Right lobe of liver (tissue), 6 donors: ENCODE data around the gene TMEM214. TPM values are rescaled to one million over a fixed set of nuclear protein-coding genes. Genes with fewer than 3 reads are reported as not detected.

ENCODE experiments used
- ATAC-seq, 4 donors: fragments of 200-7000 bp; cut with Tn5 transposase; one replicate each; pipeline ENCODE4 v1.9.1; 2020; ENCODE audit warnings: mild to moderate bottlenecking in 4 of 4, moderate library complexity in 4 of 4
- DNase-seq, 3 donors: peaks; one replicate each; pipeline ENCODE4 v3.0.0-alpha.2; 2020
- H3K27ac ChIP-seq, 3 donors: fragments of 200-600 bp; one replicate each; pipeline ENCODE4 v1.8.0; 2022
- H3K27me3 ChIP-seq, 2 donors: fragments of 200-600 bp; one replicate each; pipeline ENCODE4 v1.8.0; 2022
- H3K36me3 ChIP-seq, 4 donors: fragments of 200-600 bp; sonication (generic) in 1 of 4; one replicate each; pipeline versions ENCODE4 v1.5.1 to v1.8.0; 2017 to 2022; ENCODE audit warnings: control low read depth in 1 of 4
- H3K4me1 ChIP-seq, 4 donors: fragments of 200-600 bp; sonication (generic) in 1 of 4; one replicate each; pipeline versions ENCODE4 v1.5.1 to v1.8.0; 2017 to 2022; ENCODE audit warnings: control low read depth in 1 of 4
- H3K4me3 ChIP-seq, 3 donors: fragments of 200-600 bp; one replicate each; pipeline ENCODE4 v1.8.0; 2022
- H3K9me3 ChIP-seq, 4 donors: fragments of 200-600 bp; sonication (generic) in 1 of 4; one replicate each; pipeline versions ENCODE4 v1.5.1 to v1.8.0; 2017 to 2022; ENCODE audit warnings: control low read depth in 1 of 4
- CTCF ChIP-seq, 4 donors: fragments of 200-600 bp in 3 of 4; fragments of 450-650 bp in 1 of 4; IDR thresholded peaks; one replicate each; pipeline versions ENCODE4 v1.5.1 to v1.8.0; 2016 to 2022; ENCODE audit warnings: antibody characterized with exemption in 4 of 4, mild to moderate bottlenecking in 2 of 4
- POLR2A ChIP-seq: fragments of 450-650 bp; IDR thresholded peaks from one replicate; pipeline ENCODE4 v1.6.1; 2017; ENCODE audit warnings: antibody characterized with exemption, mild to moderate bottlenecking
- WGBS: methylation state at CpG from one replicate; pipeline ENCODE4 v1.1.6; 2018; ENCODE audit warnings: low coverage, low lambda C conversion rate; ENCODE audit not compliant: insufficient coverage; ENCODE audit errors: missing lambda C conversion rate; 5-methylcytosine and 5-hydroxymethylcytosine counted together
- intact Hi-C, 2 donors: fragments of 100-400 bp; cut with DNase I; formaldehyde crosslinking; loops; one replicate each; pipeline versions ENCODE4 v1.11.2 to v1.14.1; 2022
- total RNA-seq, 6 experiments: library from RNA; depleted of rRNA in 2 of 6; stranded (reverse); fragments of >200 nt in 2 of 6; fragmentation: NEBNext Ultra II Directional in 3 of 6; extraction: Animal tissue kit (Norgen Biotek cat#: 25700) in 3 of 6; gene quantifications; one replicate each; pipeline versions ENCODE4 v1.1.0 to v1.2.4, GENCODE V29; 2016 to 2023
- donor health status: DM: no; HTN: yes; CAD: no.
- donor health status: DM: no; HTN: no; CAD: no.
- donor health status: DM: no; HTN: no; CAD: no.
- donor health status: DM: no; HTN: yes; CAD: no.
- donor health status: DM: no; HTN: yes; CAD: no.

The TMEM214 gene
- total RNA-seq, 6 experiments from 2014 or later: 29.1 to 62.7 (median 50.0) TPM

- WGBS: 94% methylated on average over 3 of the region's 6 CpGs
- H3K27ac ChIP-seq: no peak overlapping the region
- no peak for DNase-seq
- H3K4me3 ChIP-seq: no peak overlapping the region
- H3K36me3 ChIP-seq: peaks cover 0 to 10% (median 2%) of the 10 kb centered on the region in 4 donors
- intact Hi-C loops: no loop called here
- no peak for TF ChIP-seq CTCF (IDR thresholded peaks at IDR 0.05)
- TF ChIP-seq POLR2A: no peak
- H3K27me3 ChIP-seq: no peaks in the 10 kb centered on the region
- no peak for ATAC-seq
- peaks cover 0 to 17% (median 5%) of the 10 kb centered on the region in 4 donors for H3K4me1 ChIP-seq
- H3K9me3 ChIP-seq: no peaks in the 10 kb centered on the region
Observed at GRCh38 chr2:27057184-27057583, 24.4 kb downstream of the TMEM214 start.

- 96% methylated on average over 4 of the region's 10 CpGs for WGBS
Observed at GRCh38 chr2:27058210-27058609, 25.4 kb downstream of the TMEM214 start.

GRCh38 chr2:27059141-27059820 lies 26.5 kb downstream of the TMEM214 start:
- intact Hi-C loops: no loop called here
- H3K27ac ChIP-seq: no peak overlapping the region
- H3K4me1 ChIP-seq: peaks cover 0 to 17% (median 5%) of the 10 kb centered on the region in 4 donors
- TF ChIP-seq POLR2A: no peak
- TF ChIP-seq CTCF (IDR thresholded peaks at IDR 0.05): no peak
- H3K9me3 ChIP-seq: no peaks in the 10 kb centered on the region
- 58% methylated on average over 9 of the region's 15 CpGs for WGBS
- DNase-seq (no peak), ATAC-seq (peak; percentile 54 to 73 (median 64))
- H3K36me3 ChIP-seq: peaks cover 0 to 10% (median 2%) of the 10 kb centered on the region in 4 donors
- H3K27me3 ChIP-seq: no peaks in the 10 kb centered on the region
- no peak overlapping the region for H3K4me3 ChIP-seq

More at GRCh38 chr2:27058210-27058609, 25.4 kb downstream of the TMEM214 start:
- intact Hi-C loops: no loop called here
- Histone ChIP-seq H3K9me3 (no peaks in the 10 kb centered on the region), H3K4me1 (peaks cover 0 to 17% (median 5%) of the 10 kb centered on the region in 4 donors), H3K4me3 (no peak overlapping the region), H3K36me3 (peaks cover 0 to 10% (median 2%) of the 10 kb centered on the region in 4 donors), H3K27ac (no peak overlapping the region), H3K27me3 (no peaks in the 10 kb centered on the region)
- ATAC-seq (no peak), DNase-seq (no peak)
- no peak for TF ChIP-seq CTCF (IDR thresholded peaks at IDR 0.05)
- TF ChIP-seq POLR2A: no peak

- no peak for TF ChIP-seq POLR2A
- TF ChIP-seq CTCF (IDR thresholded peaks at IDR 0.05): no peak
- H3K4me3 ChIP-seq: no peak overlapping the region
- H3K27me3 ChIP-seq: no peaks in the 10 kb centered on the region
- ATAC-seq (peak; percentile 56 to 75 (median 69)), DNase-seq (no peak)
- WGBS: 28% methylated on average over 3 of the region's 3 CpGs
- H3K9me3 ChIP-seq: no peaks in the 10 kb centered on the region
- intact Hi-C loops: no loop called here
- H3K4me1 ChIP-seq: peaks cover 0 to 17% (median 5%) of the 10 kb centered on the region in 4 donors
- H3K27ac ChIP-seq: no peak overlapping the region
- peaks cover 0 to 10% (median 2%) of the 10 kb centered on the region in 4 donors for H3K36me3 ChIP-seq
Observed at GRCh38 chr2:27060323-27060722, 27.6 kb downstream of the TMEM214 start.
